ENCODE results near the gene MYT1. TPM values are rescaled to one million over a fixed set of nuclear protein-coding genes. Genes with fewer than 3 reads are reported as not detected.
A peak's percentile ranks its signal among the peaks of the same experiment; 100 is the strongest.

MYT1 gene
- total and polyA plus RNA-seq, 2 of the 13 experiments (the other 11 are each of a cell fraction or from before 2014, with no cell fraction given): 0.58 to 2.5 TPM

GRCh38 chr20:64153861-64154589 is 10.2 kb upstream of the MYT1 start (continued):
- TF ChIP-seq DZIP1 (CRISPR knock-in tag; IDR thresholded peaks at IDR 0.05) (0 out of 2 replicates have a peak, but pooled peaks have one; percentile 29), TEF (CRISPR knock-in tag; IDR thresholded peaks at IDR 0.05) (no peak), NFKBIZ (CRISPR knock-in tag; IDR thresholded peaks at IDR 0.05) (no peak), ZSCAN21 (CRISPR knock-in tag; IDR thresholded peaks at IDR 0.05; ENCODE audit: borderline replicate concordance) (0 out of 2 replicates have a peak, but pooled peaks have one; percentile 43)

- WGBS (ENCODE audit: low lambda C conversion rate): 40% methylated on average over 4 of the region's 9 CpGs
- DNase-seq (ENCODE audit: low spot score): no peak
- TF ChIP-seq KLF16 (CRISPR knock-in tag; IDR thresholded peaks at IDR 0.05) (no peak), CHD2 (IDR thresholded peaks at IDR 0.05; ENCODE audit: low read depth, low read length) (no peak), EED (CRISPR knock-in tag; IDR thresholded peaks at IDR 0.05) (0 out of 2 replicates have a peak, but pooled peaks have one; percentile 12), NFE2 (CRISPR knock-in tag; IDR thresholded peaks at IDR 0.05) (no peak), ZNF274 (CRISPR knock-in tag; IDR thresholded peaks at IDR 0.05) (0 out of 2 replicates have a peak, but pooled peaks have one; percentile 4), JUNB (CRISPR knock-in tag; IDR thresholded peaks at IDR 0.05; ENCODE audit: borderline replicate concordance) (no peak), TCF7 (IDR thresholded peaks at IDR 0.05; ENCODE audit: low read depth) (no peak), MXD1 (CRISPR knock-in tag; IDR thresholded peaks at IDR 0.05) (0 out of 2 replicates have a peak, but pooled peaks have one; percentile 12), HIVEP1 (CRISPR knock-in tag; IDR thresholded peaks at IDR 0.05) (0 out of 2 replicates have a peak, but pooled peaks have one; percentile 12), ZBTB39 (CRISPR knock-in tag; IDR thresholded peaks at IDR 0.05) (no peak), ZNF552 (CRISPR knock-in tag; IDR thresholded peaks at IDR 0.05; ENCODE audit: borderline replicate concordance) (no peak), CBX5 (CRISPR knock-in tag; IDR thresholded peaks at IDR 0.05; ENCODE audit: borderline replicate concordance) (no peak)
- H3K27me3 ChIP-seq (ENCODE audit: control insufficient read depth in 1 of 2, insufficient read depth in 2 of 2, low read length in 2 of 2): peaks cover 19 to 41% of the 10 kb centered on the region in 2 experiments
- no peak overlapping the region for H3K4me3 ChIP-seq (replicated peaks in 1 of 3; ENCODE audit: insufficient read depth in 1 of 3, low read depth in 2 of 3, low read length in 3 of 3)
- no peaks in the 10 kb centered on the region for H3K79me2 ChIP-seq (ENCODE audit: insufficient read depth, low read length)
- BruUV-seq (replicated peaks): no TSS peak
- no peak overlapping the region for H2AFZ ChIP-seq (ENCODE audit: low read length)
- no peak overlapping the region for H3K4me2 ChIP-seq (ENCODE audit: low read depth, low read length)
- H3K27ac ChIP-seq (ENCODE audit: extremely low read length, insufficient read depth, low read length): no peak overlapping the region
- H3K9ac ChIP-seq (ENCODE audit: insufficient read depth, low read depth, low read length): no peak overlapping the region
- peaks cover 33% of the 10 kb centered on the region; the same call in 1 of the 2 replicates for H3K4me1 ChIP-seq (ENCODE audit: insufficient read depth, low read length)
- no peaks in the 10 kb centered on the region for H3K36me3 ChIP-seq (replicated peaks in 1 of 2; ENCODE audit: control insufficient read depth in 1 of 2, insufficient read depth in 2 of 2, low read length in 2 of 2)
- CTCF ChIA-PET (ENCODE audit: low intra/inter-chr PET ratio, low total read pairs): no interaction called here
- no peak for ATAC-seq
- H4K20me1 ChIP-seq (ENCODE audit: insufficient read depth, low read length): no peaks in the 10 kb centered on the region; the same call in 1 of the 2 replicates
- in situ Hi-C loops (cut with HindIII; ENCODE audit: extremely low pct_ligation_motif_present, low pct_unique_long_range_greater_than_20kb): no loop called here
- FAIRE-seq: no peak
- intact Hi-C loops (cut with micrococcal nuclease; ENCODE audit: unreplicated experiment): no loop called here
- H3K9me3 ChIP-seq (ENCODE audit: low read length): no peaks in the 10 kb centered on the region
- POLR2A ChIA-PET: no interaction called here
These were observed 9.5 kb upstream of the MYT1 start for GRCh38 chr20:64154590-64155257.

Data from HepG2 (cell line).